HG03103 (cell line): ENCODE data around the gene EPHX1.
"Not testable (repeated sequence)": the region's sequence is repeated elsewhere in the genome, so short reads cannot be mapped to it uniquely, and the experiment has no call there.

Source experiments
- ATAC-seq: cut with Tn5 transposase; IDR thresholded peaks from one replicate; pipeline ENCODE4 v1.9.1; 2021; ENCODE audit warnings: low read depth; ENCODE audit not compliant: unreplicated experiment

EPHX1 gene

DNA sequence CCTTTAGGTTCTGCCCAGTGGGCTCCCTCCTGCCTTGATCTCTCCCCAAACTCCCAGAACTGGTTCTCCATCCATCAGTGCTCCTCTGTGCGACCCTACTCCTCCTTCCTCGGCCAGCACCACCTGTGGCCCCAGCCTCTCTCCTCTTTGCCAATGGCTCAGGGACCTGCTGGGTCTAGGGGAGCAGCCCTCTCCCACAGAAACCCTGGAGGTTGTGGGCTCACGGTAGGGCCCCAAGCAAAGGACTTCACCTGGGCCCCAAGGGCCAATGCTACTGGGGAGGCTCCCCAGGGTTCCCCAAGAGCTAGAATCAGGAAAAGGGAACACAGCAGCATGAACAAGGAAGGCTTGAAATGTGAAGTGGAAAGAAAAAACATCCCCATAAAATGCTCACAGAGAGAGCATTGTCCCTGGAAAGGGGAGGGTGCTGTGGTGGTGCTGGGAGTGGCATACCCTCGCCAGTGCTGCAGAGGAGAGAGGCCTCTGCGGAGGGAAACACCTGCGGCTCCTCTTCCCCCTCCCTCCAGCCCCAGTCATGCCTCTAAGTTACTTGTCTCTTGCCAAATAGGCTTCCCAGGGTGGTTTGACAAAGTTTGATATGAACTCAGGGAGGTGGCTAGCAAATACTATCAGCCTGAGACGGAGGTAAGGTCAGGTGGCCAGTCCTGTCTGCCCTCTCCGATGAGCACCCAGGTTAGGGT is 69.7 kb downstream of the EPHX1 start:
- ATAC-seq = no peak

DNA sequence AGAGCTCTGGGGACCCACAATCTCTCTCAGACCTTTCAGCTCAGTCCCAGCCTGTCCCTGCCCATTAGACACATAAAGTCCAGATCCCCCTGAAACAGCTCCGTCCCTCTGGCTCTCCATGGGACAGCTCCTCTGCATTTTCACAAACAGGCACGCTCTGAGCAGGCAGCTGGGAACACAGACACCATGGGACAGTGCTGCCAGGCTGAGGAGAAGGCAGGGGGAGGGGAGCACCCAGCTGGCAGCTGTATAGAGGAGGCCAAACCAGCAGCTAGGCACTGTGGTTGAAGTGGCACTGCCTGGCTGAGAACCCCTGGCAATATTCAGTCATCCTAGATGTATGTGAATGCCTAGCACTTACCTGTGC is 70.3 kb downstream of the EPHX1 start:
- ATAC-seq = no peak

- no peak for ATAC-seq
Observed at GRCh38 chr1:225880636-225881035, 70.7 kb downstream of the EPHX1 start.

DNA sequence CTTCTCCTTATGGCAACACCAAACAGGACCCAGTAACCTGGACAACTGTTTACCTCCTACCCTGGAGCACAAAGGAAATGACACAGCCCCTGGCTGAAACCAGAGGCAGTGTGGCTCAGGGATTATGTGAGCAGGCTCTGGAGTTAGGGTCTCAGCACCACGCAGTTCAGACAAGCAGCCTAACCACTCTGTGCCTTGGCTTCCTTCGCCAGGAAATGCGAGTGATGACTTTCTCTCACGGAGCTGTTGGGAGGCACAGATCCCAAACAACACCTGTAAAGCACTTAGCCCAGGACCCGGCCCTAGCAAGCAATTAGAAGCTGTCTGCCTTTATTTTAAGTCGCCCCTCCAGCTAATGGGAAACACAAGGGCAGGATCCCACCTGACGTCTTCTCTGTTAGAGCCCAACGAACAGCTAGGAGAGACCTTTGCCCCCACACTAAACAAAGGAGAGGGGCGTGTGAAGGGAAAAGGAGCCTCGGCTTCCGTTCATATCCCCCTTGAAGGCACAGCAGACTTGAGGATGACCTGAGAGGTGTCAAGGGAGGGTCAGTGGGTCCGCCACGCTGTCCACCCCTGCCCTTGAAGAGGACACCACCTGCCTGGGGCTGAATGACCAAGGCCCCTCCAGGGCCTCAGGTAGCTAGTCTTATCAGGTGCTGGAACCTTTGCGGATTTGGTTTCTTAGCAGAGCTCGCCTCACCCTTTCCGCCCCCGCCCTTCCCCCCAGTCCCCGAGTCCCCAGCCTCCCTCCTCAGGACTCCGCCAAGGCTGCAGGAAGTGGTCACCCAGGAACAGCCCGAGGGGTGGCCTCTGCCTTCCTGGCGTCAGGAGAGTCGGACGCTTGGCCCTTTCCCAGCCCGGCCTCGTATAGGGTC is 71.4 kb downstream of the EPHX1 start:
- no peak for ATAC-seq

DNA sequence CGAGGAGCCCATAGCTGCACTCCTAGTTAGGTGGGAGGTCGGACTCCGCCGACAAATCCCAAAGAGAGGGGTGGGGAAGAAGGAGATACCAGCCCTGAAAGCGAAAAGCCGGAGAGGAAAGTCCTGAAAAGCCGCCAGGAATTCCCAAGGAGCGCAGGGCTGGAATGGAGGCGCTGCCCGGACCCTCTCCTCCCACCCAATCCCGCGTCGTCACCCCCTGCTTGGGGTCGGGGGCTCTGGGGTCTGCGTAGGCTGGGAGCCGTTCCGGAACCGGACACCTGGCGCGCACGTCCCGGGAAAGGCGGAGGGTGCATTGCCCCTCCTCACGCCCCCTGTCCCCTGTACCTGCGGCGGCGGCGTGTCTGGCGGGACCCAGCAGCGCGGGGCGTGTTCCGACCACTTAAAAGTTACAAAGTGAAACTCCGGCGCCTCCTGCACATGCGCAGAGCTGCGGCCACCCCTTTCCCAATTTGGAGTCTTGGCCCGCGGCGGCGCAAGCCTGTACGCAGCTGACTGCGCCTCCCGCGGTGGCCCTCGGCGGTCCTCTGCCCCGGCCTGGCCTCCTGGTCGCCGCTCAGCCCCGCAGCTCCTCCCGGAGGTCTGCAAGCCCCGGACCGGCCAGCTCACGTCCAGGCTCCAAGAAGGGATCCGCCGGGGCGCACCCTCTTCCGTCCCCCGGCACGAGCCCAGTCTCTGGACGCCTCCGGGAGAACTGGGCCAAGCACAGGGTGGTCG is 72.2 kb downstream of the EPHX1 start, which contains the start of gene TMEM63A:
Gene TMEM63A, minus strand, starts transcription at position 422 of the 735 bp plus-strand sequence. CDS start 4,800 bp downstream, outside the sequence.
- peak; percentile 70 for ATAC-seq

GRCh38 chr1:225882694-225883615 is 73.0 kb downstream of the EPHX1 start:
- ATAC-seq = peak; percentile 19

GRCh38 chr1:225883616-225884265 is 73.8 kb downstream of the EPHX1 start:
- ATAC-seq = no peak

GRCh38 chr1:225885336-225885735 is 75.4 kb downstream of the EPHX1 start:
- no peak for ATAC-seq

DNA sequence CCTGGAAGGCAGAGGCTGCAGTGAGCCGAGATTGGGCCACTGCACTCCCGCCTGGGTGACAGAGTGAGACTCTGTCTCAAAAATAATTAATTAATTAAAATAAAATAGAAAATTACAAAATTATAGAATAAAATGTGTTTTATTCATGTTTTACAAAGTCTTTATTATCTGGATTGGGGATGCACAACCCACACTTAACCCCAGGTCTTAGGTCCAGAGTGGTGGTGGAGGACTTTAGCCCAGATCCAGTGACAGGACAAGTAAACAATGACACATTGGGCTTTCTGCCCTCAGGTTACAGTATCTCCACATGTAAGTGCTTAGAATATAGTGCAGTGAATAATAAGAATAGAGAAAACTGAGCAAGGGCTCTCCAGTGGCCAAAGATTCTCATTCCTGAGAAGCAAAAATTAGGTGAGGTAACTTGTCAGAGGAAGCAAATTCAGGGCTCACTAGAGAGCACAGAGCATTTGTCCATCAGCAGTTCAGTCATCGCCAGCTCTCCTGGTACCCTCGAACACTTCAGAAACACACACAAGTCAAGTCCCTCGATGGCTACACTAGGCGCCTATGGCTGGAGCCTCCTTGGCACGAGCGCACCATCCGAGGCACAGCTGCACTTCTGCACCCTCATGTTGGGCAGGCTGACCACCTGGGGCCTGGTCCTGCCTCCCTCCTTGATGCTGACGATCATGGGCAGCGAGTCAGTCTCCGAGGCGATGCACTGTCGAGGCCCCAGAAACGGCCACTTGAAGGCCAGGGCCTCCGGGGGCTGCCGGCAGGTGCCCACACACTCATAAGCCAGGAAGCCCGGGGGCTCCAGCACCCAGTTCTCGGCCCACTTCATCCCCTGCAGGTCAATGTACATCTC is 76.5 kb downstream of the EPHX1 start:
- ATAC-seq = no peak

DNA sequence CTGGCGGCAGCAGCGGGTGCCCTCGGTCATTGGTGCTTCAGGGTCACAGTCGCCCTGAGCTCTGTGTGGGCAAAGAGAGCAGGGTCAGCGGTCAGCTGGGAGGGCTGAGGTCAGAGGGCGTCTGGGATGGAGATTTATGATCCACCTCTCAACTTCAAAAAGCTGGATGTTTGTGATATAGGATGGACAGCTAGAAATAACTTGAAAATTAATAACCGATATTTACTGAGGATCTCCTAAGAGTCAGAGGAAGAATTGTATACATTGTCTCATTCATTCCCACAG is 77.0 kb downstream of the EPHX1 start:
- ATAC-seq = no peak

- ATAC-seq = not testable (repeated sequence)
Observed at GRCh38 chr1:225887554-225888288, 77.8 kb downstream of the EPHX1 start.

GRCh38 chr1:225888289-225888897 is 78.5 kb downstream of the EPHX1 start:
- ATAC-seq = no peak

GRCh38 chr1:225888898-225889601 is 79.1 kb downstream of the EPHX1 start, which contains the start of gene LEFTY1:
LEFTY1 (minus strand) TSS chr1:225889146; CDS start chr1:225889066, 80 bp downstream.
- ATAC-seq = no peak

DNA sequence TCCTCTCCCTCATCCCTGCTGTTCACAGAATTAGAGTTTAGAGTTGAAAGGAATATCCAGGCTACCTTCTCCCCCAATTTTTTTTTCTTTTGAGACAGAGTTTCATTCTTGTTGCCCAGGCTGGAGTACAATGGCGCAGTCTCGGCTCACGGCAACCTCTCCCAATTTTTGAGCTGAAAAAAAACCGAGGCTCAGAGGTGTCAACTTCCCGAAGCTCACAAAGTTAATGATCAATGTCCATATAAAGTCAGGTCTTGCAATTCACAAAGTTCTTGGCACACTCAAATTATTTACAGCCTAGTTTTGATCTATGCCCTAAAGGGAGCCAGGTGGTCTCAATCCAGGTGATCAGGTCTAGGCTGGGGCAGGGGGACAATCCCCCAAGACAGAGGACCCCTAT is 79.8 kb downstream of the EPHX1 start:
- ATAC-seq = no peak

DNA sequence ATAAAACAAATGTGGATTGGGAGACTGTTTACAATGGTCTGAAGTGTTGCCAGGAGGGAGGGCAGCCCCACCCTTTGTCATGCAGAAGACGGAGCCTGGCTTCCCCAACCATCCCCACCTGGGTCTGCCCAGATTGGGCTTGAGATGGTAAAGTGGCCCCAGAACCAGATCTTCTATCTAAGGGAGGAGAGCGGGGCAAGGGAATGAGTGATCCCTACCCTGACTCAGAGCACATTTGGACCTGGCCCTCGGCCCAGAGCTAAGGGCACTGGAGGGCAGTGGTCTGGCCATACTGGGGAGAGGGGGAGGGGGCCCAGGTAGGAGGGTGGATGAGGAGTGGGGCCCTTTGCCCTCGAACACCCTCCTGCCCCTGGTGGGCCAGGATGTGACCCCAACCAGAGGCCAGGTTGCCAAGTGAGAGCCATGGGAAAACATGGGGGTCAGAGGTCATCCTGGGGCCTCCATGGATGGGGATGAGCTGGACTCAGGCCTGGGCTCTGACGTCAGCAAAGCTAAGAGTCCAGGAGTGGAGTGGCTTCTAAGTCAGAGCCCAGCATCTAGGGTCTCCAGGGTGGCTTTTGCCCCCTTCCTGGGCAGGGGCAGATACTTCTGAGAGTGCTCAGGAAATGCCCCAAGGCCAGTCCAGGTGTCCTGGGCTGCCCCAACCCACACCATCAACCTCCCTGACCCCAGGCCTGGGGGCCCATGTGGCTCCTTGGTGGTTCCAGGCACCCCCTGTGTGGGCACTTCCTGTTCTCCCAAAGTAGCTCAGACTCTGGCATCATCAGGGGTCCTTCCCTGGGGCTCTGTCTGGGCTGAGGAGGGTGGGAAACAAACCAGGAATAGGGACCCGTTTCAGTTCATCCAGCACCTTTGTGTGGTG is 80.7 kb downstream of the EPHX1 start:
- ATAC-seq = no peak
